ENCODE data around the gene ALDH1A2.

- peak; percentile 49 for TF ChIP-seq CTCF (IDR thresholded peaks at IDR 0.05)
- TF ChIP-seq EZH2phosphoT487 (IDR thresholded peaks at IDR 0.05): no peak
These were observed 96.2 kb downstream of the ALDH1A2 start for GRCh38 chr15:57969355-57969754.
